Measurements from ENCODE around the gene MAP3K20.
"Not testable (repeated sequence)": the region's sequence is repeated elsewhere in the genome, so short reads cannot be mapped to it uniquely, and the experiment has no call there.

MAP3K20 gene

DNA sequence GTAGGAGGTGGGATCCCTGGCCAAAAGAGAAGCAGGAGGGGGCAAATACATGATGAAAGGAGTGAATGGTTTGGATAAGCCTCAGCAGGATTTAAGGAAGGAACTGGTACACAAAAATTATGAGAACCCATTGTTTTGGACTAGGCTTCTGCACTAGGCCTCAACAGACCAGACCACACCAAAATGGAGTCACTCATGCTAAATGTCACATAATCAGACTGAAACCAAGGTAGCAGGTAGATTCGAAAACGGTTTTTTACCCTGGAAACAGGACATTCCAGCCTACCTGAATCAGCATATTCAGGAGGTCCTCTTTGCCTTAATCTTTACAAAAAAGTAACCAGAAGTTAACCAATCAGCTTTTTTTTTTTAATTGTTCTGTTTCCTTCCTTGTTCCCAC, 229.7 kb downstream of the MAP3K20 start:
- no peak overlapping the region for H3K27ac ChIP-seq
- DNase-seq: no peak
- H3K27me3 ChIP-seq (ENCODE audit: insufficient read depth, low read depth, severe bottlenecking): no peaks in the 10 kb centered on the region
- peaks cover under 1% of the 10 kb centered on the region for H3K9me3 ChIP-seq (ENCODE audit: severe bottlenecking)
- no peak overlapping the region for H3K4me3 ChIP-seq (ENCODE audit: low read depth, low read length)
- H3K36me3 ChIP-seq: no peaks in the 10 kb centered on the region
- TF ChIP-seq, protein P1, sequence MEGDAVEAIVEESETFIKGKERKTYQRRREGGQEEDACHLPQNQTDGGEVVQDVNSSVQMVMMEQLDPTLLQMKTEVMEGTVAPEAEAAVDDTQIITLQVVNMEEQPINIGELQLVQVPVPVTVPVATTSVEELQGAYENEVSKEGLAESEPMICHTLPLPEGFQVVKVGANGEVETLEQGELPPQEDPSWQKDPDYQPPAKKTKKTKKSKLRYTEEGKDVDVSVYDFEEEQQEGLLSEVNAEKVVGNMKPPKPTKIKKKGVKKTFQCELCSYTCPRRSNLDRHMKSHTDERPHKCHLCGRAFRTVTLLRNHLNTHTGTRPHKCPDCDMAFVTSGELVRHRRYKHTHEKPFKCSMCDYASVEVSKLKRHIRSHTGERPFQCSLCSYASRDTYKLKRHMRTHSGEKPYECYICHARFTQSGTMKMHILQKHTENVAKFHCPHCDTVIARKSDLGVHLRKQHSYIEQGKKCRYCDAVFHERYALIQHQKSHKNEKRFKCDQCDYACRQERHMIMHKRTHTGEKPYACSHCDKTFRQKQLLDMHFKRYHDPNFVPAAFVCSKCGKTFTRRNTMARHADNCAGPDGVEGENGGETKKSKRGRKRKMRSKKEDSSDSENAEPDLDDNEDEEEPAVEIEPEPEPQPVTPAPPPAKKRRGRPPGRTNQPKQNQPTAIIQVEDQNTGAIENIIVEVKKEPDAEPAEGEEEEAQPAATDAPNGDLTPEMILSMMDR (IDR thresholded peaks at IDR 0.05; ENCODE audit: low read depth, low read length): no peak

DNA sequence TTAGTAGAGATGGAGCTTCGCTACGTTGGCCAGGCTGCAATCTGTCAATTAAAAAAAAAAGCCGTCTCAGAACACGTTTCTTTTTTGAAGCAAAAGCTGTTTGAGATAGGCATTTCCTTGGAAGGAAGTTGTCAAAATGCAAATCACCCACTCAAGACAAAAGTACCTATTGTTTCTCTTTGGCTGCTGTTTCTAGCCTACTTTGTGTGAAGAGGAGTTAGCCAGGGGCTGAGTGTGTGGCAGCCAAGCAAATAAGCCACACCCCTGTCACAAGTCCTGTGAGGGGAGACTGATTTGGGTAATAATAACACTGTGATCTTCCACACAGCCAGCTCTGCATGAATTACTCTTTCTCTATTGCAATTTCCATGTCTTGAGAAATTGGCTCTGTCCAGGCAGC, 231.6 kb downstream of the MAP3K20 start:
- Histone ChIP-seq H3K27me3 (ENCODE audit: insufficient read depth, low read depth, severe bottlenecking) (no peaks in the 10 kb centered on the region), H3K4me3 (ENCODE audit: low read depth, low read length) (no peak overlapping the region), H3K27ac (no peak overlapping the region), H3K36me3 (no peaks in the 10 kb centered on the region), H3K9me3 (ENCODE audit: severe bottlenecking) (no peaks in the 10 kb centered on the region)
- DNase-seq: no peak
- TF ChIP-seq, protein P1 (IDR thresholded peaks at IDR 0.05; ENCODE audit: low read depth, low read length): no peak

DNA sequence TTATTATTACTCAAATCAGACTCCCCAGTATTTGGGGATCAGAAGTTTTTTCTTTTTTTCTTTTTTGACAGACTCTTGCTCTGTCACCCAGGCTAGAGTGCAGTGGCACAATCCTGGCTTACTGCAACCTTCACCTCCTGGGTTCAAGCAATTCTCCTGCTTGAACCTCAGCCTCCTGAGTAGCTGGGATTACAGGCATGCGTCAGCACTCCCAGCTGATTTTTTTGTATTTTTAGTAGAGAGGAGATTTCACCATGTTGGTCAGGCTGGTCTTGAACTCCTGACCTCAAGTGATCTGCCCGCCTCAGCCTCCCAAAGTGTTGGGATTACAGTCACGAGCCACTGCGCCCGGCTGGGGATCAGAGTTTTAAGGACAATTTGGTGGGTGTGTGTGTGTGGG, 233.7 kb downstream of the MAP3K20 start:
- not testable (repeated sequence) for H3K36me3 ChIP-seq; H3K27me3 ChIP-seq (ENCODE audit: insufficient read depth, low read depth, severe bottlenecking); H3K9me3 ChIP-seq (ENCODE audit: severe bottlenecking); H3K27ac ChIP-seq; H3K4me3 ChIP-seq (ENCODE audit: low read depth, low read length)
- peak; percentile 16 for DNase-seq

DNA sequence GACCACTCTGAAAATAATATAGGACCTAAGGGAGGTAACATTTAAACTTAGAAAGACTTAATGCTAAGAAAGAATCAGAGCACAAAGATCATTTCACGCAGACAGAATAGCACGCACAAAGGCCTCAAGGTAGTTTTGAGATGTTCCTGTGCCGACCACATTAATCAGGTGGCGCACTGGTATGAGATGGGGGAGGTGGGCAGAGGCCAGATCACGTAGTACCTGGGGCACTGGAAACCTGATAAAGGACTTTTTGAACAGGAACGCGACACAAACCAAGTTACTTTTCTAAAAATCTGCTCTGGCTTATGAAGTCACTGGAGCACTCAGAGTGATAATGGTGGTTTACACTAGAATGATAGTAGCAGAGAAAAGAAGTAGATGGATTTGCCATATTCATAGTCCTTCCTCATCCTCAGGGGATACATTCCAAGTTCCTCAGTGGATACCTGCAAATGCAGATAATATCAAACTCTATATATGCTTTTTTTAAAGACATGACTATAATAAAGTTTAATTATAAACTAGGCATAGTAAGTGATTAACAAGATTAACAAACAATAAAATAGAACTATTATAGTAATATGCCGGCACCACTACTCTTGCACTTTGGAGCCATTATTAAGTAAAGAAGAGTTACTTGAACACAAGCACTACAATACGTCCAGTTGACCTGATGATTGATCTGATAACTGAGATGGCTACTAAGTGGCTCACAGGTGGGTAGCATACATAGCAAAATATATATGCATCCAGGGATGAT, 236.4 kb downstream of the MAP3K20 start:
- no peak for DNase-seq

More for the DNA sequence above, 236.4 kb downstream of the MAP3K20 start:
- H3K9me3 ChIP-seq (ENCODE audit: severe bottlenecking): no peaks in the 10 kb centered on the region
- H3K36me3 ChIP-seq: no peaks in the 10 kb centered on the region
- TF ChIP-seq, protein P1 (IDR thresholded peaks at IDR 0.05; ENCODE audit: low read depth, low read length): no peak
- H3K4me3 ChIP-seq (ENCODE audit: low read depth, low read length): no peak overlapping the region
- H3K27me3 ChIP-seq (ENCODE audit: insufficient read depth, low read depth, severe bottlenecking): no peaks in the 10 kb centered on the region
- H3K27ac ChIP-seq: no peak overlapping the region

Measured in WERI-Rb-1 (cell line).